ENCODE results near the gene CCDC14.

DNA sequence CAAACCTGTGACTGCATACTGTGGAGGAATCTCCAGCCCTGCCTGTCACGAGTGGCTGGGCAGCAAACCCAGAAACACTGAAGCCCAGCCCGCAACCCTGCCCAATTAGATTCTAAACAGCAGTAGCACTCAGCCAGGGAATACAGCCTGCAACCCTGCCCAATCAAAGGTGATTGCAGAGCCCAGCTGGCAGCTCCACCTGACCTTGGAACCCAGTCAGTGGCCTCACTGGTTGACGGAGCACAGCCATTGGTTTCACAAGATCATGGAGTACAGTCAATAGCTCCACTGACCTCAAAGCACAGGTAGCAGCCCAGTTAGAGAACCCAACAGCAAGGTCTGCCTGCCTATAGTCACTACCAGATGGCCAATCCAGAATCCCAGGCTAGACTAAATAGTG, 41.7 kb downstream of the CCDC14 start:
- no peak for TF ChIP-seq POLR2A (IDR thresholded peaks at IDR 0.05)
- TF ChIP-seq, protein P1, sequence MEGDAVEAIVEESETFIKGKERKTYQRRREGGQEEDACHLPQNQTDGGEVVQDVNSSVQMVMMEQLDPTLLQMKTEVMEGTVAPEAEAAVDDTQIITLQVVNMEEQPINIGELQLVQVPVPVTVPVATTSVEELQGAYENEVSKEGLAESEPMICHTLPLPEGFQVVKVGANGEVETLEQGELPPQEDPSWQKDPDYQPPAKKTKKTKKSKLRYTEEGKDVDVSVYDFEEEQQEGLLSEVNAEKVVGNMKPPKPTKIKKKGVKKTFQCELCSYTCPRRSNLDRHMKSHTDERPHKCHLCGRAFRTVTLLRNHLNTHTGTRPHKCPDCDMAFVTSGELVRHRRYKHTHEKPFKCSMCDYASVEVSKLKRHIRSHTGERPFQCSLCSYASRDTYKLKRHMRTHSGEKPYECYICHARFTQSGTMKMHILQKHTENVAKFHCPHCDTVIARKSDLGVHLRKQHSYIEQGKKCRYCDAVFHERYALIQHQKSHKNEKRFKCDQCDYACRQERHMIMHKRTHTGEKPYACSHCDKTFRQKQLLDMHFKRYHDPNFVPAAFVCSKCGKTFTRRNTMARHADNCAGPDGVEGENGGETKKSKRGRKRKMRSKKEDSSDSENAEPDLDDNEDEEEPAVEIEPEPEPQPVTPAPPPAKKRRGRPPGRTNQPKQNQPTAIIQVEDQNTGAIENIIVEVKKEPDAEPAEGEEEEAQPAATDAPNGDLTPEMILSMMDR (IDR thresholded peaks at IDR 0.05) = no peak

Measured in heart left ventricle (tissue), 13 donors.